Colonic mucosa (tissue), 4 donors: ENCODE results near the gene GNPTAB. TPM values are rescaled to one million over a fixed set of nuclear protein-coding genes. Genes with fewer than 3 reads are reported as not detected.

Experiments used
- DNase-seq: peaks from one replicate; pipeline ENCODE4 v3.0.0-alpha.2; 2020
- H3K27ac ChIP-seq: fragments of 200-600 bp; one replicate; pipeline ENCODE4 v1.8.0; 2021
- H3K27me3 ChIP-seq: fragments of 200-600 bp; one replicate; pipeline ENCODE4 v1.8.0; 2021
- H3K36me3 ChIP-seq: fragments of 200-600 bp; one replicate; pipeline ENCODE4 v1.8.0; 2021
- H3K4me1 ChIP-seq: fragments of 200-600 bp; one replicate; pipeline ENCODE4 v1.8.0; 2021; ENCODE audit warnings: mild to moderate bottlenecking
- H3K4me3 ChIP-seq: fragments of 200-600 bp; one replicate; pipeline ENCODE4 v1.8.0; 2021
- H3K9ac ChIP-seq, 2 donors: one replicate each; pipeline ENCODE4 v1.7.0; 2013; ENCODE audit warnings: control low read depth in 2 of 2, low read depth in 2 of 2, low read length in 2 of 2
- H3K9me3 ChIP-seq: fragments of 200-600 bp; one replicate; pipeline ENCODE4 v1.8.0; 2021
- CTCF ChIP-seq: fragments of 200-600 bp; IDR thresholded peaks from one replicate; pipeline ENCODE4 v1.8.0; 2022; ENCODE audit warnings: antibody characterized with exemption, mild to moderate bottlenecking
- intact Hi-C: fragments of 100-400 bp; cut with DNase I; formaldehyde crosslinking; loops from one replicate; pipeline ENCODE4 v1.14.1; 2022
- total RNA-seq, 2 donors: library from RNA; stranded (reverse); fragmentation: NEBNext Ultra II Directional in 1 of 2; extraction: Animal tissue kit (Norgen Biotek cat#: 25700) in 1 of 2; gene quantifications; one replicate each; pipeline ENCODE4 v1.2.1, GENCODE V29; 2021
- donor health status: healthy.
- donor health status: DM: no; HTN: no; CAD: no.
- donor health status: DM: no; HTN: no; CAD: no.

Gene GNPTAB
- total RNA-seq, 2 donors from 2014 or later = 49.1 to 103 TPM

DNA sequence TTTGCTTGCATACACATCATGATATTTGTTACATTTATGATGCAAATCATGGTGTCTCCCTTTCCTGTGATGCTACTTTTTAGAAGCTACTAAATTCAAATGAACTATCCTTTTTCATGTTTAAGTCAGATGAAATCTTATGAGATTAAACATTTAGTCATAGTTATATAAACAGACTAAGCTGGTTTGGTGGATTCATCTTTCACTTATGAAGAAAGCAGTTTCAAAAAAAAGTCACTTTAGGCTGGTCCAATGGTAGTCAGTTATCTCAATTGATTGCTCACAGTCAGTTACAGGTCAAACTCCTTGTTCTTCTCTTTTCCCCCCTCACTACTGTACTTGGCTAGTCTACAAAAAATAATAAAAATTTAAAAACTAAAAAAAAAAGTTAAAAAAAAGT, 111.2 kb downstream of the GNPTAB start:
- H3K27me3 ChIP-seq = no peaks in the 10 kb centered on the region
- H3K36me3 ChIP-seq = no peaks in the 10 kb centered on the region
- TF ChIP-seq CTCF = no peak
- H3K9ac ChIP-seq = no peak overlapping the region
- no peak overlapping the region for H3K4me3 ChIP-seq
- no peak for DNase-seq
- H3K4me1 ChIP-seq = no peaks in the 10 kb centered on the region
- H3K9me3 ChIP-seq = no peaks in the 10 kb centered on the region
- no peak overlapping the region for H3K27ac ChIP-seq
- intact Hi-C loops = no loop called here

DNA sequence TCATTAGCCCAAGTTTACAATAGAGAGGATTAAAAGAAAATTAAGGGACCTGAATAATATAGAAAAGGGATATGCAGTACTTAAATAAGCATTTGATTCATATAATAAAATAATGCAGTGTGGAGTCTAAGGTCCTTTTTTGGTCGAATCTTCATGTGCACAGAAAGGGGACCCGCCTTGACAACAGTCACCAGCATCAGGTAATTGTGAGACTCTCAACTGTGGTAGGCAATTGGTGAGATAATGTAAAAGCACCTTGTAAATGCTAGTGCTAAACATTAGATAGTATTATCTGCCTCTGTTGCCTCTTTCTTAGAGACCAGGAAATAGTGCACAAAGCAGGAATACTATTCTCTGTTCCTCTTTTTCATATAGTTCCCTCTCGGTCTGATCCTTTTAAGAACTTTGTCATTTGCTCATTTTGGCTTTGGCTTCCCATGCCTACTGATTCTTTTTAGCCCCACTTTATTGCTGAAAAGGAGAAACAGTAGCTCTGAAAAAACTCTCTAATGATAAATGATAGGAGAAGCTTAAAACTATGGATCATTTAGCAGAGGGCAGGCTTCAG, 115.8 kb downstream of the GNPTAB start:
- no peak for DNase-seq
- Histone ChIP-seq H3K9ac (no peak overlapping the region), H3K27me3 (no peaks in the 10 kb centered on the region), H3K4me3 (no peak overlapping the region), H3K36me3 (no peaks in the 10 kb centered on the region), H3K27ac (peak overlapping the region; percentile 62), H3K9me3 (no peaks in the 10 kb centered on the region), H3K4me1 (no peaks in the 10 kb centered on the region)
- TF ChIP-seq CTCF = no peak
- intact Hi-C loops = no loop called here

- no peak overlapping the region for H3K9ac ChIP-seq
- no peak overlapping the region for H3K4me3 ChIP-seq
- no peaks in the 10 kb centered on the region for H3K36me3 ChIP-seq
- TF ChIP-seq CTCF = no peak
- no peaks in the 10 kb centered on the region for H3K27me3 ChIP-seq
- intact Hi-C loops = no loop called here
- H3K9me3 ChIP-seq = no peaks in the 10 kb centered on the region
- peak overlapping the region; percentile 62 for H3K27ac ChIP-seq
- no peaks in the 10 kb centered on the region for H3K4me1 ChIP-seq
- no peak for DNase-seq
Observed at GRCh38 chr12:101713930-101714329, 116.8 kb downstream of the GNPTAB start.

DNA sequence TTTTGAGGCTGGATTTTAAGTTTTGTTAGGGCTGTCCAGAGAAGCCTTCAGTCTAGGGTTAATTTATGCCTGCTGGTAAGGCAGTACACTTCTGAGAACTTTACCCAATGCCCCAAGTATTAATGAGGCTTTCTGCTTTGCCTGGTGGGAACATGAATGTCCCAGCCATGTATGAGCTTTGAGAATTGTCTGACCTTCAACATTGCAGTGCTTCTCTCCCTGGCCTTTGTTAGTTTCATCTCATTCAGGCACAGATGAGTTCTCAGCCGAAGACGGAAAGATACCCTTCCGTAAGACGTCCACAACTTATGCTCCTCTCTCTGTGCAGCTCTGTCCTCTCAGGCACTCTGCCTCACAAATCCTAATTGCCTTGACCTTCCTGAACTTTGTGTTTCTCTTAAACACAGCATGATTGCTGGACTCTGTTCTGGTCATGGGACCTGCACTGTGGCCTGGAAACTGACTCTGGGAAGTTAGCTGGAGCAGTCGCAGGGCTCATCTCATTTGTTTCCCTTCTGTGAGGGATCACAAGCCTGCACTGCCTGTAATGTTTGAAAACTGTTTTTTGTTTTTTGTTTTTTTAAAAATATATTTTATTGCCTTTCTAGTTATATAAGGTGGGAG, 117.6 kb downstream of the GNPTAB start:
- DNase-seq = peak; percentile 77
- Histone ChIP-seq H3K9me3 (no peaks in the 10 kb centered on the region), H3K36me3 (no peaks in the 10 kb centered on the region), H3K4me3 (no peak overlapping the region), H3K27ac (peak overlapping the region; percentile 62), H3K4me1 (no peaks in the 10 kb centered on the region), H3K27me3 (no peaks in the 10 kb centered on the region), H3K9ac (peak overlapping the region in 1 of 2 donors; percentile 41)
- TF ChIP-seq CTCF = no peak
- intact Hi-C loops = no loop called here

GRCh38 chr12:101710288-101710687, 120.5 kb downstream of the GNPTAB start:
- Histone ChIP-seq H3K9ac (no peak overlapping the region), H3K36me3 (no peaks in the 10 kb centered on the region), H3K27me3 (no peaks in the 10 kb centered on the region), H3K4me1 (no peaks in the 10 kb centered on the region), H3K4me3 (no peak overlapping the region), H3K27ac (peak overlapping the region; percentile 50), H3K9me3 (no peaks in the 10 kb centered on the region)
- no peak for TF ChIP-seq CTCF
- intact Hi-C loops = no loop called here
- DNase-seq = no peak
